ENCODE data around the gene APIP.

Gene APIP, protein sequence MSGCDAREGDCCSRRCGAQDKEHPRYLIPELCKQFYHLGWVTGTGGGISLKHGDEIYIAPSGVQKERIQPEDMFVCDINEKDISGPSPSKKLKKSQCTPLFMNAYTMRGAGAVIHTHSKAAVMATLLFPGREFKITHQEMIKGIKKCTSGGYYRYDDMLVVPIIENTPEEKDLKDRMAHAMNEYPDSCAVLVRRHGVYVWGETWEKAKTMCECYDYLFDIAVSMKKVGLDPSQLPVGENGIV

DNA sequence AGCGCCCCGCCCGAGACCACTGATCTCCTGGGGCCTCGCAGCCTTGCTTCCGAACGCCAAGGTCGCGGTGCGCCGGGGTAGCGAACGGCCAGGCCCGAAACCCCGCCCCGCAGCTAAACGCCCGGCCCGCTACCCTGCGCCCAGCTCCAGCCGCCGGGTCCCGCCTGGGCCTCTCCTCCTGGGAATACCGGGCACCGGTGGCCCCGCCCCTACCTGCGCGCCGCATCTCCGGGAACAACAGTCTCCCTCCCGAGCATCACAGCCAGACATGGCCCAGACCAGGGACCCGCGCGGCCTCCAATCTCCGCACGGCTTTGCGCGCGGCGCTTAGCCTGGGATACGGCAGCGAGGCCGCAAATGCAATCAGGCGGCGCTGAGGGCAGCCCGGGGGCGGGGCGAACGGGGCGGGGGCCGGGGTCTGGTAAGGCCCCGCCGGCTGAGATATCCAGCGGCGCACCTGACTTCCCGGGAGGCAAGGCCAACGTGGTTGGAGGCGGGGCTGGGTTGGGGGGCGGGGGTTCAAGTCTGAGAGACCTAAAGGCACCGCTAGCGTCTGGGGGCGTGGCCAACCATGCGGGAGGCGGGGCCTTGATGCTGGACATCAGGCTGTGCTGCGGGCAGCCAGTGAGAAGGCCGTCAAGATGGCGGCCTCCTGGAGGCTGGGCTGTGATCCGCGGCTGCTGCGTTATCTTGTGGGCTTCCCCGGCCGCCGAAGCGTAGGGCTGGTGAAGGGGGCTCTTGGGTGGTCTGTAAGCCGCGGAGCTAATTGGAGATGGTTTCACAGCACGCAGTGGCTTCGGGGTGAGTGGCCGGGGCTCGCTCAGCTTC, at the start of gene APIP, which contains the start of gene PDHX:
APIP (minus strand) TSS at position 365 of the 828 bp plus-strand sequence; CDS start at position 270, 95 bp downstream.
PDHX (plus strand) TSS at position 604 of the 828 bp plus-strand sequence; CDS start at position 642, 38 bp downstream.
- peak; percentile 84 to 91 for DNase-seq (ENCODE audit: low read depth in 2 of 2, low spot score in 1 of 2)

DNA sequence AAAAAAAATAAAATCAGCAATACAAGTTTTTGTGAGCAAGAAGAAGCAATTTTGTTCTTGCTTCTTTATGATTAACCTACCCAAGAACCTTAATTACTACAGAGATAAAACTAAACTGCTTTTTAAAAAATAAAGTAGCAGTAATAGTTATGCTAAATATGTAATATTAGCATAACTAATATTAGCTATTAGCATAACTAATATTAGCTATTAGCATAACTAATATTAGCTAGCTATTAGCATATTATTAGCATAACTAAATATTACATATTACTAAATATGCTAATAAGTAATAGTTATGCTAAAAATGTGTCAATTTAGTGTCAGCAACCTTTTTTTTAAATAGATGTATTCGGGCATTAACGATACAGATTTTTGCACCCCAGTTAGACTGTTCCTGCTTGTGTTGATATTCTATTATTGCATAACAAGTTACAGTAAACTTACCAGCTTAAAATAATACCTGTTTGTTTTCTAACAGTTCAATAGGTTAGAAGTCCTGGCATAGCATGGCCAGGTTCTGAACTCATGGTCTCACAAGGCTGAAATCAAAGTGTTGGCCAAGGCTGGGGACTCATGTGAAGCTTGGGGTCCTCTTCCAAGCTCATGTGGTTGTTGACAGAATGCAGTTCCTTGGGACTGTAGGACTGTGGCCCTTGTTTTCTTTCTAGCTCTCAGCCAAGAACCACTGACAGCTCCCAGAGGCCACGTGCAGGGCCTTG, 48.6 kb upstream of the APIP start:
- no peak for DNase-seq (ENCODE audit: low read depth in 2 of 2, low spot score in 1 of 2)

DNA sequence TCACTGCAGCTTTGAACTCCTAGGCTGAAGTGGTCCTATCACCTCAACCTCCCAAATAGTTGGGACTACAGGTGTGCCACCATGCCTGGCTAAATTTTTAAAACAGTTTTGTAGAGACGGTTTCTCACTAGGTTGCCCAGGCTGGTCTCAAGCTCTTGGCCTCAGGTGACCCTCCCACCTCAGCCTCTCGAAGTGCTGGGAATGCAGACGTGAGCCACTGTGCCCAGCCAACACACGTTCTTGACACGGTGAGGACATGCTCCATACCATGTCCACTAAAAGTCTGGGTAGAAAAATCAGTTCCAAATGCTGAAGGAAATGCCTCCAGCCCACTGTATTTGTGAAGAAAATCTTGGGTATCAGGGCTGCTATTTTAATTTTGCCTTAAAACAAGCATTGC, 47.2 kb upstream of the APIP start:
- DNase-seq (ENCODE audit: low read depth in 2 of 2, low spot score in 1 of 2) = no peak

DNA sequence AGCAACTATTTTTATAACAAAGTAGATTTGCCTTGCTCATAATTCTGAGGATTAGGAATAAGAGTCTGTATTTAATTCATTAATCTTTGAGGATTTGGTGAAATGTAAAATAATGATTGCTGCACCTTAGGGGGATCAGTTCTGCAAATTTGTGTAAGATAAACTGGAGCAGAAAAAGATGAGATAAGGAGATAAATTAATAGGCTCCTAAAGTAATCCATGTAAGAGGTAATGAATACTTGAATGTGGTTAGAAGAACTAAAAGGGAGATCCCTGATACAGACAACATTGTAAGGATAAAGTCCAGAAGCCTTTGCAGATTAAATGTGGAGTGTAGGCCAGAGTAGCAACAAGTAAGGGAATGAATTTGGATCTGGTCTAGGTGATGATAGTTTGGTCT, 45.9 kb upstream of the APIP start:
- DNase-seq (ENCODE audit: low read depth in 2 of 2, low spot score in 1 of 2) = no peak

DNA sequence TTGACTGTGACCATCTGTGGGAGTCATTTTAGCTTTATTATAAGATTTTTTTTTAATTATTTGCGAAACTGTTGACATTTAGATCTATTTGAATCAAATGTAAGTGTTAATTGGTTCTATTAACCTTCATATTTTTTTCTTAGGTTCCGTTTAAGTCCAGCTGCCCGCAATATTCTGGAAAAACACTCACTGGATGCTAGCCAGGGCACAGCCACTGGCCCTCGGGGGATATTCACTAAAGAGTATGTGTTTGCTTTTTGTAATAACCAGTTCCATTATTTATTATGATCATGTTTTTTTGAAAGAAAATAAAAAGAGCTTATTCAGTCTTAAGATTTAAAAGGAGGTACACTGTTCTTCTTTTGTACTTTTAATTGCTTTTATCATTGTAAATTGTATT, 44.1 kb upstream of the APIP start:
- no peak for DNase-seq (ENCODE audit: low read depth in 2 of 2, low spot score in 1 of 2)

- no peak for DNase-seq (ENCODE audit: low read depth in 2 of 2, low spot score in 1 of 2)
Observed at GRCh38 chr11:34959770-34960169, 43.6 kb upstream of the APIP start.

DNA sequence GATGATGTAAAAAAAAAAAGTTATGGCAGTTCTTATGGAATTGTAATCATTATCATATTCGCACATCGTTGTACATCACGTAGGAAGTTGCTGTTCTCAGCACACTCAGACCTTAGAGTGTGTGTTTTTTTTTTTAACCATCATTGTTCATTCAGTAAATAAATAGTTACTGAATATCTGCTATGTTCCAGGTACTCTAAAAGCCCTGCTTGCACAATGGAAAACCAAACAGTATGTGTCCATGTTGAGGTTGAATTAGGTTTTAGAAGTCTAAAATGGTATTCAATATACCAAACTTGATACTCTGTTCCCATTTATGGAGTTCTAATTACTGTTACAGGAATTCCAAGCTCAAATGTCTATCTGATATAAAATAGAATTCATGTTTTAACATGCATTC, 41.4 kb upstream of the APIP start:
- no peak for DNase-seq (ENCODE audit: low read depth in 2 of 2, low spot score in 1 of 2)

DNA sequence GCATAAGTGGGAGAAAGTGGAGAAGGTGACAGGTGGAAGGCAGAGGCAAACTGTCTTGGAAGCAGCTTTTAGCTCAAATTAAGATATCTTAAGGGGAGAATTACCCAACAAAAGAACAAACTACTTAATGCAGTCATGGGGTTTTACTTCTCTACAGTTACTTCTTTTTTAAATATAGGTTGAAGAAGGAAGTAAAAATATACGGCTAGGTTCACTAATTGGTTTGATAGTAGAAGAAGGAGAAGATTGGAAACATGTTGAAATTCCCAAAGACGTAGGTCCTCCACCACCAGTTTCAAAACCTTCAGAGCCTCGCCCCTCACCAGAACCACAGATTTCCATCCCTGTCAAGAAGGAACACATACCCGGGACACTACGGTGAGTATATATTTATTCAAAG, 41.0 kb upstream of the APIP start:
- no peak for DNase-seq (ENCODE audit: low read depth in 2 of 2, low spot score in 1 of 2)

DNA sequence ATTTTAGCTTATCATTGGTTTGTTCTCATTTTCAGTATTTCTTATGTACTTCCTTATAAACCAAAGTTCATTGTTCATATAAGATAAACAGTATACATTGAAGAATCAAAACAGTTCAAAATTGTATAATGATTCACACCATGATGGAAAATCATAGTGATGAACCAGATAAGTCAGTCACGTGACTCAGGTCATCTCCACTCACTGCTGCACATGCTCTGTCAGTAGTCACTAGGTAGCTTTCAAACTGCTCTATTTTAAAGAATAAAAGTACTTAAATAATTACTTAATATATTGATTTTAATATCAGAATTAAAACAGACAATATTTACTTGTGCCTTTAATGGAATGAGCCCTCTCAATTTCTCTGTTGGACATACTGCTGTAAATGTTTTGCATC, 37.8 kb upstream of the APIP start:
- DNase-seq (ENCODE audit: low read depth in 2 of 2, low spot score in 1 of 2) = no peak

- no peak for DNase-seq (ENCODE audit: low read depth in 2 of 2, low spot score in 1 of 2)
Observed at GRCh38 chr11:34948696-34949095, 32.5 kb upstream of the APIP start.

- DNase-seq (ENCODE audit: low read depth in 2 of 2, low spot score in 1 of 2) = no peak
Observed at GRCh38 chr11:34944692-34945091, 28.5 kb upstream of the APIP start.

- DNase-seq (ENCODE audit: low read depth in 2 of 2, low spot score in 1 of 2) = no peak
Observed at GRCh38 chr11:34941688-34942087, 25.5 kb upstream of the APIP start.

- no peak for DNase-seq (ENCODE audit: low read depth in 2 of 2, low spot score in 1 of 2)
Observed at GRCh38 chr11:34940026-34940677, 24.0 kb upstream of the APIP start.

- no peak for DNase-seq (ENCODE audit: low read depth in 2 of 2, low spot score in 1 of 2)
Observed at GRCh38 chr11:34938611-34939010, 22.4 kb upstream of the APIP start.

GRCh38 chr11:34936945-34937629, 20.9 kb upstream of the APIP start:
- no peak for DNase-seq (ENCODE audit: low read depth in 2 of 2, low spot score in 1 of 2)

GRCh38 chr11:34929794-34930763, 13.9 kb upstream of the APIP start:
- no peak for DNase-seq (ENCODE audit: low read depth in 2 of 2, low spot score in 1 of 2)

- DNase-seq (ENCODE audit: low read depth in 2 of 2, low spot score in 1 of 2) = no peak
Observed at GRCh38 chr11:34928960-34929680, 12.9 kb upstream of the APIP start.

- no peak for DNase-seq (ENCODE audit: low read depth in 2 of 2, low spot score in 1 of 2)
Observed at GRCh38 chr11:34928268-34928959, 12.2 kb upstream of the APIP start.

GRCh38 chr11:34926831-34927132, 10.6 kb upstream of the APIP start:
- no peak for DNase-seq (ENCODE audit: low read depth in 2 of 2, low spot score in 1 of 2)
